Measurements from ENCODE around the gene SNAP91.

DNA sequence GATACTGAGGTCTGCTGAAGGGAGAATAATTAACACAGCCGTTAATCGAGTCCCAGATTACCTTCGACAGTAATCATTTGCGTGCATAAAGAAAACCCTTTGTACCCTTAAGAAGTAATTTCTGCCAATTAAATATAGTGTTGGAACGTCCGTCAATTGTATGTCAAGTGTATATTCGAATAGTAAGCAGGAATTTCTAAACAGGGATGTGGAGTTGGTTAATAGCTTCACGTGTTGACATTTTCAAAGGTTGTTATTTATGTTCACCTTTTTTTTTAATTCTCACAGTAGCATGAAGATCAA lies 798 bp upstream of the SNAP91 start:
- TF ChIP-seq, protein P1, sequence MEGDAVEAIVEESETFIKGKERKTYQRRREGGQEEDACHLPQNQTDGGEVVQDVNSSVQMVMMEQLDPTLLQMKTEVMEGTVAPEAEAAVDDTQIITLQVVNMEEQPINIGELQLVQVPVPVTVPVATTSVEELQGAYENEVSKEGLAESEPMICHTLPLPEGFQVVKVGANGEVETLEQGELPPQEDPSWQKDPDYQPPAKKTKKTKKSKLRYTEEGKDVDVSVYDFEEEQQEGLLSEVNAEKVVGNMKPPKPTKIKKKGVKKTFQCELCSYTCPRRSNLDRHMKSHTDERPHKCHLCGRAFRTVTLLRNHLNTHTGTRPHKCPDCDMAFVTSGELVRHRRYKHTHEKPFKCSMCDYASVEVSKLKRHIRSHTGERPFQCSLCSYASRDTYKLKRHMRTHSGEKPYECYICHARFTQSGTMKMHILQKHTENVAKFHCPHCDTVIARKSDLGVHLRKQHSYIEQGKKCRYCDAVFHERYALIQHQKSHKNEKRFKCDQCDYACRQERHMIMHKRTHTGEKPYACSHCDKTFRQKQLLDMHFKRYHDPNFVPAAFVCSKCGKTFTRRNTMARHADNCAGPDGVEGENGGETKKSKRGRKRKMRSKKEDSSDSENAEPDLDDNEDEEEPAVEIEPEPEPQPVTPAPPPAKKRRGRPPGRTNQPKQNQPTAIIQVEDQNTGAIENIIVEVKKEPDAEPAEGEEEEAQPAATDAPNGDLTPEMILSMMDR (IDR thresholded peaks at IDR 0.05; ENCODE audit: low read length), result no peak
- TF ChIP-seq EZH2 (IDR thresholded peaks at IDR 0.05; ENCODE audit: borderline replicate concordance, low read length), result no peak

All from OCI-LY1 (cell line).